Retina (tissue), 1 donor: Measurements from ENCODE around the gene ARSD.

Source experiments
- DNase-seq: peaks from one replicate; pipeline ENCODE4 v3.0.0-alpha.2; 2016

ARSD gene

DNA sequence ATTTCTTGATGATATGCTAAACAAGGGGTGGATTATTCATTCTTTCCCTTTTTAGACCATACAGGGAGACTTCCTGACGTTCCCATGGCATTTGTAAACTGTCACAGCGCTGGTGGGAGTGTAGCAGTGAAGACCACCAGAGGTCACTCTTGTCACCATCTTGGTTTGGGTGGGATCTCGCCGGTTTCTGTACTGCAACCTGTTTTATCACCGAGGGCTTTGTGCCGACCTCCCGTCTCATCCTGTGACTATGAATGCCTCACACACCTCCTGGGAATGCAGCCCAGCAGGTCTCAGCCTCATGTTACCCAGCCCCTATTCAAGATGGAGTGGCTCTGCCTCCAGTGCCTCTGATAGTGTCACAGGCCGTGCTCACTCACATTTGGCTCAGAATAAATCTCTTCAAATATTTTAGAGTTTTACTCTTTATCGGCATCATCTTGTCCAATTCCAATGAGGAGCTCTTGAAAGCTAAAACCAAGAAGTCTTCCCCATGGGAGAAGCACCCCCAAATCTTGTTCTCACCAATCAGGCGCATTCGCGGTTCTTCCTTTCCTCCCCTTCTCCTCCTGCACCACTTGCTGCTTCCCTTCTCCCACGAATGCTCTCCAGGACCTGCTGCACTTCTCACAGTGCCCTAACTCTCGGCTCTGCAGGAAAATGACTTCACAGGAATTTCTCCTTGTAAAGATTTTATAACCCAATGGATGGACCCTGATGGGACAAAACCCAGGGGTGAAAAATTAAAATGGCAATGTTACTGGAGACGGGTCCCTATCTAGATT lies 39.2 kb downstream of the ARSD start:
- DNase-seq = peak; percentile 58

DNA sequence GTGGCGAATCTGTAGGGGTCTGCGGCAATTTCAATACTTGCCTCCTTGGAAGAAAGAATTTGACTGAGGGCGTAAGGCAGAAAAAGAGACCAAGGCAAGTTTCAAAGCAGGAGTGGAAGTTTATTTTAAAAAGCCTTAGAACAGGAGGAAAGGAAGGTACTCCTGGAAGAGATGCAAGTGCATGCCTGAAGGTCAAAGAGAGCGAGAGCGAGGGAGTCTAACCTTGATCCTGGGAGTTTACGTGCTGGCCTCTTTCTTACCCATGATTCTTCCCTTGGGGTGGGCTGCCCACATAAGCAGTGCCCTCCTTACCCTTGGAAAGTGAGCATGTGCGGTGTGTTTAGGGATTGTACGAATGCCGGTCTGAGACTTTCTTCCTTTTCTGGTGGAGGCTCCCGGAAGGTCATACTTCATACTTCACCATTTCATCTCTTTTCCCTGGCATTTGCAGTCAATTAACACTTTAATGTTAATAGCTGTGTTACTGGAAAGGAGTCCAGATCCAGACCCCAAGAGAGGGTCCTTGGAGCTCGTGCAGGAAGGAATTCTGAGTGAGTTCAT lies 40.0 kb downstream of the ARSD start:
- DNase-seq = no peak

DNA sequence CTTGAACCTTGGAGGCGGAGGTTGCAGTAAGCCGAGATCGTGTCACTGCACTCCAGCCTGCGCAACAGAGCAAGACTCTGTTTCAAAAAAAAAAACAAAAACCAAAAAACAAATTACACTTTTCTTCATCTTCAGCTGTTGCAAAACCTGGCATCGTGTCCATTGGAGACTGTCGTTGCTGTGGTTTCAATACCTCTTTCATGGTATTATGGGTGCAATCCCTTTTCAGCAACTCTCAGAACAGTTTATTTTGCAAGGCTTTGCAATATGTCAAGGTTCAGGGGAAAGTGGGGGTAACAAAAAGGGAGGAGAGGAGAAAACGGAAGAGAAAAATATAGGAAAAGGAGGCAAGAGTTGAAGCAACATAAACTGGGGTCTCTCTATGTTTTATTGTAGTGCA lies 40.8 kb downstream of the ARSD start:
- no peak for DNase-seq

DNA sequence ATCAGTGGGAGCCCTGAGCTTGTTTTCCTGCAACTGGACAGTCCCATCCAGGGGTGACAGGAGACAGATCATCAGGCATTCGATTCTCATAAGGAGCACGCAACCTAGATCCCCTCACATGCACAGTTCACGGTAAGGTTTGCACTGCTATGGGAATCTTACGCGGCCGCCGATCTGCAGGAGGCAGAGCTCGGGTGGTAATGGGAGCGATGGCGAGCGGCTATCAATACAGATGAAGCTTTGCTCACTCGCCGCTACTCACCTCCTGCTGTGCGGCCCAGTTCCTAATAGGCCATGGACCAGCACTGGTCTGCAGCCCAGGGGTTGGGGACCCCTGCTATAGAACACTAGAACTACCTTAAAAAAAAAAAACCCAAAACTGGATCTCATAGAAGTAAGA lies 45.4 kb downstream of the ARSD start:
- DNase-seq = no peak

DNA sequence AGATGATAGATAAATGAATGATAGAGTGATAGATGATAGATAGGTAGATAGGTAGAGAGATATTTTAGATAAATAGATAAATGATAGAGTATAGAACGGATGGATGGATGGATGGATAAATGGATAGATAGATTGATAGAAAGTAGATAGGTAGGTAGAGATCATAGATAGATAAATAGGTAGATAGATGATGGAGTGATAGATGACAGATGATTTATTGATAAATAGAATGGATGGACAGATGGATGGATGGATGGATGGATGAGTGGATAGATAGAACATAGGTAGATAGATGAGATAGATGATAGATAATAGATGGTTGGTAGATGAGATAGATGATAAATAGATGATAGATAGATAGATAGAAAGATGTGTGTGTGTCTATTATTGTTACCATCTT lies 49.5 kb downstream of the ARSD start:
- DNase-seq = no peak

DNA sequence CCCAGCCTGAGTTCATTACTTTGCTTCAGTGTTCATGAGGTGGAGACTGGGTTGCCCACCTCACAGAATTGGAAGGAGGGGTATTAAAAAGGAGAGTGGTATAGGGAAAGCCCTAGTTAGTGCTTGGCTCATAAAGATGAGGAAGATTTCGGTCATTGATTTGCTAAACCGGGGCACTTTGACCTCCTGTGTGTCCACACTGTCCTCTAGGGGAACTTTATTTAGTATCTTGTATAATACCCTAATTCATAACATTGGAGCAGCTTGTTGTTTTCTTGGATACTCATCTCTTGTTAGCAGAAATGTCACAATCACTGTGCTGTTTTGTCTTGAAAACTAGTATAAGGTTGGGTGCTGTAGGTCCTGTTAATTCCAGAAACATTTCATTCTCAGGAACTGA lies 50.6 kb downstream of the ARSD start:
- DNase-seq = no peak

DNA sequence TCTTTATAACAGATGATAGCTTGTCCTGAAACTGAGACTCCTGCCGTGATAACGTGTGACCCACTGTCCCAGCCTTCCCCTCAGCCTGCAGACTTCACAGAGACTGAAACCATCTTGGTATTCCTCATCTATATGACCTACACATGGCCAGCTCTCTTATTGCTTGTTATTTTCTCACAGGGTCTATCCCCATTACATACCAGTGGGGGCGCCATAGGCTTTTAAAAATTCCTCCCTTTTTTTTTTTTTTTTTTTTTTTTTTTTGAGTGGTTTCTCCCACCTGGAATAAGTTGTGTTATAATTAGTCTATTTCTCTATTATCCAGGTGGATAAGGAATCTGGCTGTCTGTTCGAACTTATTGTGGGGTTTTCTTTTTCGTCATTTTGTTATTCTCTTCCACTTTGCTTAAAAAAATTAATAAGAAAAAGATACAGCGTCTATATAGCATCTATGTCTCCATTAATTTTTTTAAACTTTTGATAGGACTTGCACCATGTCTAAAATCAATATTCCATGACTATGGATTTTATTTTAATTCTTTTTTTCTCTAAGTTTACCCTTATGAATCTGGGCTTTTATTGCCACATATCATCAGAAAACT lies 53.2 kb downstream of the ARSD start:
- no peak for DNase-seq

DNA sequence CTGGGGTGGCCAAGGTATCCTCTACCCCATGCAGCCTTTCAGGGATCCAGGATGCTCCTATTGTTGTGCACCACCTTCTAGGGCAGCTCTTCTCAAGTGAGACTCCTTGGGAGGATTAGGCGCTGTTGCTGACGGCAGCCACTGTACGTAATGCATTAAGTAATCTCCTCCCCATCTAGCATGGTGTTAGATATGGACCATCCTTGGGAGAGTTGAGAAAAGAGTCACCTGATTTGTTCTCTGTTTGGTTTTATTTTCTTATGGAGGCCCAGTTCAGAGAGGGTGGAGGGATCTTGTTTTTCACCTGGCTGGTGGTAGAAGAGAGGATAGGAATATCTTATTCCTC lies 54.0 kb downstream of the ARSD start:
- DNase-seq = no peak

DNA sequence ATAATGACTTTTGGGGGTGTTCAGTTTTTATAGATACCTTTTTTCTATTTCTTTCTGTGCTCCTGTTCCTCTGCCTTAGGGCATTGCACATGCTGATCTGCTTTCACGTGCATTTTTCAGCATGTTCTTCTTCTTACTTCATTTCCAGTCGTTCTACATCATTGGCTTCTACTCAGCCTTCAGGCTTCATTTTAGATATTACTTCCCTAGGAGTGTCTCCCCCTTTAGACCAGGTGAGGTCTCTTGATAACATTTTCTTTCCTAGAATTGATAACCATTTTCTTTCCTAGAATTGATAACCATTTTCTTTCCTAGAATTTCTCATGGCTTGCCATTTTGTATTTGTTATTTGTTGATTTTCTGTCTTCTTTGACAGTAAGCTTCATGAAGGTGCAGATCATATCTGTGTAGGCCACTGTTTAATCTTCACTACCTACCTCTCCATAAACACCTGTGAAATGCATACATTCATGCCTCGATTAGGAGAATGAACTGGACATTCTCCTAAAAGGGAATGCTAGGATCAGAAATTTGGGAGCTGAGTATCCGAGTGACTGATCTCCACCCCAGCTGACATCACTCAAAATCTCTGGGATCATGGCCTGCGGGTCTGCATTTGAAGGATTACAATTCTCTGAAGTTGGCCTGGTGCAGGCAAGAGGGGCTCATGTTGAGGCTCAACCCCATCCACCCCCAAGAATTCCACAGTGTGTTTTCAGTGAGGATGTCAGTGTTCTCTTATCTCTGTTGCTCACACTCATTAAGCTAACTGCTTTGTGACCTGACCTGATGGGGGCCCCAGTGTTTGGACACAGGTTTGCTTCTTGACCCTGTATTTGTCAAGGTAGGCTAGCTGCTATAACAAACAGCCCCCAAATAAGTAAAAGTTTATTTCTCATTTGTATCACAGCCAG lies 54.7 kb downstream of the ARSD start:
- no peak for DNase-seq

DNA sequence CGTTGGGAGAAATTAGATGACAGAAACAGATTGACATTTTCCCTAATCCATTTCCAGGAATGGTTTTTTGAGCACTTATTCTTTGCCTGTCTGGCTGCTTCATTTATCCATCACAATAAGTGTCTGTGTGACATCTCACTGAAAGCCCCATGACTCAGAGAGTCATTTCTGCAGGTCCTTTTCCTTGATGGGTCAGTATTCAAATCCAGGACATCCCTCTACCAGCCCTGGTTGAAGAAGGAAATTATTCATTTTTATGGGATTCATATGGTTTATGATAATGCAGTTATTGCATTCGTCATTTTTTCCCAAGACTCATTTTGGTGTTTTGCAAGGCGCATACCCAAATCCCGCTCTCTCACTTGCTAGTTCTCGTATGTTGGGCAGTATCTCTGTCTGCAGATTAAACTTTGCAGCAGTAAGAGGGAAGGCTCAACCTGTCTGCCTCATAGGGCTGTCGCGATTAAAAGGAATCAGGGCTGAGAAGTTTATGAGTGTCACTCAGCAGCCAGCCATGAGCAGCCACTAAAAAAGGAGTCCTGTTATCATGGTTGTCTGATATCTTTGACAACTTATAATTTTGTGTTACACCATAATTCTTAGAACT lies 56.4 kb downstream of the ARSD start:
- DNase-seq = no peak

DNA sequence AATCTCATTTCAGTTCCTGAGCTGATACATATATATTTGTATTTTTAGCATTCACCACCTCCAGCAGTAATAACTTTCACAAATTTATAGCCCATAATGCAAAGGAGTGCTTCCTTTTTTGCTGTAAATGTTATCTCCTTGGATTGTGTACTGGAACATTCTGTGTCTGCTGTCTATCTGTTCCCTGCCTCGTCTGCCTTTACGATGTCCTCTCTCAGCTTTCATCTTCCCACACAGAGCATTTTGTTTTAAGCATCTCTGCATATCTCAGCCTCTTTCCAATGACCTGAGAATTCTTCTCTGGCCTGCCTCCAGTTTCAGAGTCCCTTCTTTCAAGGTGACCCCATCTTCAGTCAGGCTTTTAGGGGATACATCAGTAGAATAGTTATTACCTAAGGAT lies 57.3 kb downstream of the ARSD start:
- DNase-seq = no peak

DNA sequence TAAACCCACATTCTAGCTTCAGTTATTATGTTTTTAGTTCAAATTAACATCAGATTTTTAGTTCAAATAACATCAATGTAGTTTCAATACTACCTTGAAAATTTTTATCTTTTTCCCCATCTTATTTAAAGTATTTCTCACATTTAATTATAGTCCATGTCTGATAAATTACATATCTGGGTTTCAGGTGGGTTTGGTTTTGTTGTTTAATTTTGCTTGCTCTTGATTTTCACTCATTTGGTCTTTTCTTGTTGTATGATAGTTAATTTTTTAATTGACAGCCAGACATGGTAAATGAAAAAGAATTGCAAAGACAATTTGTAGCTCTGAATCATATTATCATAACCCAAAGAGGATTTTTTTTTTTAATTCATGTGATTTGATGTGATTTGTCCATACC lies 58.5 kb downstream of the ARSD start:
- DNase-seq = no peak

DNA sequence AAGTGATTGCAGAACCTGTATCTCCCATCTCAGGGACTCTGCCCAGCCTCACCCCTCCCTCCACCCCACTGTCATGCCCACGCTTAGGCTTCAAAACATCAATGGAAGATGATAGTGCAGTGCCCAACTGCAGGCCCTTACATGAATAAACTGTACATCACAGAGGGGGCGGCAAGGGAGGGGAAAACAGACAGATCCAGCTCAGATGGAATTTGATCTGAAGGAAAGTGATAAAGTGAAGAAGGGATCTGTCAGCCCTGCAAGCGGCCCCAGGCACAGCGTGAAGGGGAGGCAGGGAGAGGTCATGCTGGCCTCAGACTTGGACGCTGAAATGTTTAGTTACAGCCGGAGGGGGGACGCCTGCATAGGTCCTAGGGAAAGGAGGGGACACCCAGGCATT lies 61.9 kb downstream of the ARSD start:
- DNase-seq = no peak

DNA sequence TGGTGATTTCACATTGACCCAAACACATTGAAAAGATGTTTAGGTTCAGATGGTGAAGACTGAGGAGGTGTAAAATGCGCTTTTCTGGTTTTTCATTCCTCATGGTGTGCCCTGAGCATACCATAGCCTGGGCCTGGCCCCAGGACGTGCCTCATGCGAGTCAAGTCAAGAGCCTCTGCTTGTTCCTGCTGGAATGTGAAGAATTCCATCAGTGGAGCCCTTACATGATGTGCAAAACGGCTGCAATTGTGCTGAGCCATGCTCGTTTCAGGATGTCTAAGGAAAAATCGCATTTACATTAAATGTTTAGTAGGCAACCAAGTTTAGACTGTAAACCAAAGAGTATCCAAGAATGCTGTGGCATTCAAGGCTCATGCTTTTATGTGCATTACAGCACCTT lies 65.5 kb downstream of the ARSD start:
- no peak for DNase-seq

DNA sequence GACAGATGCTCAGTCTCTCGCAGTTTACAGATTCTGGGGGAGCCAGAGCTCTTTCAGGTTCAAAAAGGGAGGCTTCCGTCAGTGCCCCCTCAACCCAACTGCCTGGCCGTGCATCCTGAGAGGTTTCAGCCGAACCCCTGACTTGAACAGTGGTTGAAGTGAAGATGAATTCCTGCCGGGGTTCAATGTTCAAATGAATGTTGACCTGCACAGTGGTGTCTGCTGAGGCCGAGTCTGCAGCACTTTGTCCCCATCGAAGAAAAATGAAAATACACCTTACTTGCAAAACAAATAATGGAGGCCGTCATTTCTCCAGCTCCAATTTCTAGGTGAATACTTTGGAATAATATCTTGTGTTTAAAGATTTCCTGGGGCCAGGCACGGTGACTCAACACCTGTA lies 66.7 kb downstream of the ARSD start:
- no peak for DNase-seq

DNA sequence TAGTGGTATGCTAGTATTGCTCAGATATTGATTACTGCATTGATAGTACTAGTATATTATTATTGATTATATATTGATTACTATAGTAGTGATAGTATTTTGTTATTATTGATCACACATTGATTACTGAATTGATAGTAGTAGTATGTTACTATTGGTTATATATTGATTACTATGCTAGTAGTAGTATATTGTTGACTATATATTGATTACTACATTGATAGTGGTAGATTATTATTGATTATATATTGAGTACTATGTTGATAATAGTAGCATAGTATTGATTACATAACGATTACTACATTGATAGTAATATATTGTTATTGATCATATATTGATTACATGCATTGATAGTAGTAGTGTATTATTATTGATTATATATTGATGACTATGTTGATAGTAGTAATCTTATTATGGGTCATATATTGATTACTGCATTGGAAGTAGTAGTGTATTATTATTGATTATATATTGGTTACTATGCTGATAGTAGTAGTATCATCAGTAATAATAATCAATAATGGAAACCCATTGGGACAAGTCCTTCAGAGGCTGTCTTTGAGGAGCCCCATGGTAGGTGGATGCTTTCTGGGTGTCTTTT lies 69.8 kb downstream of the ARSD start:
- DNase-seq = no peak

DNA sequence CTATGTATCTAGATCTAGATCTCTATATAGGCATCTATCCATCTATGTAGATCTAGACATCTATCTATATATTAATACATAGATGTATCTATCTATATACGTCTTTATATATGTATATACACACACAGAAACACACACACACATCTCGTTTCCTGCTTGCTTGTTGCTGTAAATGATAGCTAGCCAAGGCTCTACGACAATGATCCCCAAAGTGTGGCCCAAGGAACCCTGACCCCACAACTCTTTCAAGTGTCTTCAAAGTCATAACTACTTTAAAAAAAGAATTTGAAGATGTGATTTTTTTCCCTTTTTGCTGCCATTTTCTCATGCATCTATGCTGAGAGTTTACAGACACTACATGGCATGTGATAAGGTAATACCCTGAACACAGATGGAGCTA lies 71.6 kb downstream of the ARSD start:
- no peak for DNase-seq

DNA sequence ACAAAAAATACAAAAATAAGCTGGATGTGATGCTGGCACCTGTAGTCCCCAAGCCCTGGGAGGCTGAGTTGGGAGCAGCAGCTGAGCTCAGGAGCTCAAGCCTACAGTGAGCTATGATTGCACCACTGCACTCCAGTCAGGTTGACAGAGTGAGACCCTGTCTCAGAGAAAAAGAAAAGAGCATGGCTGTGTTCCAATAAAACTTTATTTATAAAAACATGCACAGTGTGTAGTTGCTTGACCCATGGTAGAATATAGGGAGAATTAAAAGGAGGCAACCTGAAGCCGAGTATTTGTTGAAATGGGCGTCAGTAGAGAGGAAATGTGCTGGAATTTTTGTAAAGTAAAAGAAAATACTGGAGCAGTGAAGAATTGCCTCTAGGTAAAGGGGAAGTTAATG lies 73.4 kb downstream of the ARSD start:
- DNase-seq = no peak

DNA sequence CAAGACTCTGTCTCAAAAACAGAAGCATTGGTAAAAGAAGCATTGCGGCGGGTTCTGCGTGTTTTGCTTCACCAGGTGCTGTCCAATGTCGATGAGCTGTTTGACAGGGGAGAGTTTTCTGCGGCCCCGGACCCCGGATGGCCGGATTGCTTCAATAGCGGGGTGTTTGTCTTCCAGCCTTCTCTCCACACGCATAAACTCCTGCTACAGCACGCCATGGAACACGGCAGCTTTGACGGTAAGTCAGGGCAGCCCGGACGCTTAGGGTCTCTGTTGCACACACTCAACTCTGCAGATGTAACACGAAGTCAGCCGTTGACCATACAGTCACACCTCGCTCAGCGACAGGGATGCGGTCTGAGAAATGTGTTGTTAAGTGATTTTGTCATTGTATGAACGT lies 74.2 kb downstream of the ARSD start:
- DNase-seq = no peak
